Mucosa of descending colon (tissue), 3 donors: ENCODE data around the gene POLD1. TPM values are rescaled to one million over a fixed set of nuclear protein-coding genes. Genes with fewer than 3 reads are reported as not detected.

ENCODE experiments used
- ATAC-seq: fragments of 200-7000 bp; cut with Tn5 transposase; one replicate; pipeline ENCODE4 v1.9.1; 2020; ENCODE audit warnings: mild to moderate bottlenecking, moderate library complexity
- DNase-seq, 3 donors: peaks; one replicate each; pipeline ENCODE4 v3.0.0-alpha.2; 2020
- H3K36me3 ChIP-seq: fragments of 200-600 bp; one replicate; pipeline ENCODE4 v1.8.0; 2021; ENCODE audit warnings: low read depth, mild to moderate bottlenecking
- H3K4me1 ChIP-seq: fragments of 200-600 bp; one replicate; pipeline ENCODE4 v1.8.0; 2021; ENCODE audit warnings: low read depth, mild to moderate bottlenecking
- H3K4me3 ChIP-seq: fragments of 200-600 bp; one replicate; pipeline ENCODE4 v1.8.0; 2021; ENCODE audit warnings: mild to moderate bottlenecking
- H3K9me3 ChIP-seq: fragments of 200-600 bp; one replicate; pipeline ENCODE4 v1.8.0; 2021; ENCODE audit warnings: mild to moderate bottlenecking
- intact Hi-C, 2 donors: fragments of 100-400 bp; cut with DNase I in 1 of 2; cut with micrococcal nuclease in 1 of 2; formaldehyde crosslinking; loops; one replicate each; pipeline versions ENCODE4 v1.11.0 to v1.11.1; 2022; cut with DNase I, micrococcal nuclease
- total RNA-seq, 3 donors: library from RNA; stranded (reverse); fragmentation: NEBNext Ultra II Directional in 2 of 3; extraction: Animal tissue kit (Norgen Biotek cat#: 25700) in 2 of 3; gene quantifications; one replicate each; pipeline versions ENCODE4 v1.2.1 to v1.2.4, GENCODE V29; 2021 to 2023
- TF ChIP-seq, protein P1 (sequence below): fragments of 200-600 bp; IDR thresholded peaks from one replicate; pipeline ENCODE4 v1.8.0; 2022; ENCODE audit warnings: antibody characterized with exemption, mild to moderate bottlenecking
- donor health status: DM: no; HTN: no; CAD: no; lungs with moderate emphysema.
- donor health status: DM: no; HTN: no; CAD: no.
- donor health status: DM: no; HTN: yes; CAD: no.

The POLD1 gene
- total RNA-seq, 3 donors from 2014 or later = 20.8 to 27.9 (median 22.9) TPM

DNA sequence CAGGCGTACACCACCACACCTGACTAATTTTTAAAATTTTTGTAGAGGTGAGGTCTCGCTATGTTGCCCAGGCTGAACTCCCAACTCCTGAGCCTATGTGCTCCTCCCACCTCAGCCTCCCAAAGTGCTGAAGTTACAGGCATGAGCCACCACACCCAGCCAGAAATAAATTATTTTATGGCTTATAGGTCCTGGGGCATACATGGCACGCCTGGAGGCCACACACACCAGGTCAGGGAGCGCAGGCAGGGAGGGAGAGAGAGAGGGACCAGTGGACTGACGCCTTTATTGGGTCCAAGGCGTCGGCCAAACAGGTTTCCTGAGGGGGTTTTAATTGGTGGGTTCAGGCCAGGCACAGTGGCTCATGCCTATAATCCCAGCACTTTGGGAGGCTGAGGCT lies 41.4 kb downstream of the POLD1 start:
- ATAC-seq = peak; percentile 52
- H3K4me1 ChIP-seq = no peaks in the 10 kb centered on the region
- intact Hi-C loops = no loop called here

DNA sequence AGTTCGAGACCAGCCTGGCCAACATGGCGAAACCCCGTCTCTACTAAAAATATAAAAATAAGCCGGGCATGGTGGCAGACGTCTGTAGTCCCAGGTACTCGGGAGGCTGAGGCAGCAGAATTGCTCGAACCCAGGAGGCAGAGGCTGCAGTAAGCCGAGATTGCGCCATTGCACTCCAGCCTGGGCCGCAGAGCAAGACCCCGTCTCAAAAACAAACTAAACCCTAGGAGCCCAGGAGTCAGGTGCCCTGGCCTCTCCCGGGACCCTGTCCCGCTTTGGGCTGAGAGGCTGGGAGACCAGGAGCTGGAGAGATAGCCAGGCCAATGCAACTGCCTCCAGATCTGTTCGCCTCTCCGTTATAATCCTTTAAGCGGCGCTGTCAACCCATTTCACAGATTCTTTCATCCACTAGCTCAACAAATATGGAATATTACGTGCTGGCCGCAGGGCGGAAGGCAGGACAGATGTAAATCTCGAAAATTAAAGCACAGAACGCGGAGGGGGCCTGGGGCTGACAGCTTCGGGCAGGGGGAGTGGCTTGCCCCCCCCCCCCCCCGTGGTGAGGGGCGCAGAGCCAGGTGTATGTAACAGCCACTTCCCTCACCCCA lies 43.3 kb downstream of the POLD1 start:
- intact Hi-C loops = no loop called here

More for the DNA sequence above, 41.4 kb downstream of the POLD1 start:
- no peaks in the 10 kb centered on the region for H3K9me3 ChIP-seq
- H3K4me3 ChIP-seq = no peak overlapping the region
- DNase-seq = no peak
- TF ChIP-seq, protein P1, sequence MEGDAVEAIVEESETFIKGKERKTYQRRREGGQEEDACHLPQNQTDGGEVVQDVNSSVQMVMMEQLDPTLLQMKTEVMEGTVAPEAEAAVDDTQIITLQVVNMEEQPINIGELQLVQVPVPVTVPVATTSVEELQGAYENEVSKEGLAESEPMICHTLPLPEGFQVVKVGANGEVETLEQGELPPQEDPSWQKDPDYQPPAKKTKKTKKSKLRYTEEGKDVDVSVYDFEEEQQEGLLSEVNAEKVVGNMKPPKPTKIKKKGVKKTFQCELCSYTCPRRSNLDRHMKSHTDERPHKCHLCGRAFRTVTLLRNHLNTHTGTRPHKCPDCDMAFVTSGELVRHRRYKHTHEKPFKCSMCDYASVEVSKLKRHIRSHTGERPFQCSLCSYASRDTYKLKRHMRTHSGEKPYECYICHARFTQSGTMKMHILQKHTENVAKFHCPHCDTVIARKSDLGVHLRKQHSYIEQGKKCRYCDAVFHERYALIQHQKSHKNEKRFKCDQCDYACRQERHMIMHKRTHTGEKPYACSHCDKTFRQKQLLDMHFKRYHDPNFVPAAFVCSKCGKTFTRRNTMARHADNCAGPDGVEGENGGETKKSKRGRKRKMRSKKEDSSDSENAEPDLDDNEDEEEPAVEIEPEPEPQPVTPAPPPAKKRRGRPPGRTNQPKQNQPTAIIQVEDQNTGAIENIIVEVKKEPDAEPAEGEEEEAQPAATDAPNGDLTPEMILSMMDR = no peak
- H3K36me3 ChIP-seq = no peaks in the 10 kb centered on the region

DNA sequence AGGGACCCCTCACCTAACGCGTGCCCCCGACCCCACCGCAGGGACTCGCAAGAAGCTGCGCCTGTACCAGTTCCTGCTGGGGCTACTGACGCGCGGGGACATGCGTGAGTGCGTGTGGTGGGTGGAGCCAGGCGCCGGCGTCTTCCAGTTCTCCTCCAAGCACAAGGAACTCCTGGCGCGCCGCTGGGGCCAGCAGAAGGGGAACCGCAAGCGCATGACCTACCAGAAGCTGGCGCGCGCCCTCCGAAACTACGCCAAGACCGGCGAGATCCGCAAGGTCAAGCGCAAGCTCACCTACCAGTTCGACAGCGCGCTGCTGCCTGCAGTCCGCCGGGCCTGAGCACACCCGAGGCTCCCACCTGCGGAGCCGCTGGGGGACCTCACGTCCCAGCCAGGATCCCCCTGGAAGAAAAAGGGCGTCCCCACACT lies 43.9 kb downstream of the POLD1 start:
- DNase-seq (peak; percentile 79 to 91 (median 82)), ATAC-seq (peak; percentile 48)
- H3K4me1 ChIP-seq = peaks cover 4% of the 10 kb centered on the region
- H3K4me3 ChIP-seq = no peak overlapping the region
- TF ChIP-seq, protein P1 = no peak
- intact Hi-C loops = no loop called here
- H3K36me3 ChIP-seq = no peaks in the 10 kb centered on the region
- H3K9me3 ChIP-seq = no peaks in the 10 kb centered on the region

More for the DNA sequence above, 43.3 kb downstream of the POLD1 start:
- Histone ChIP-seq H3K4me3 (no peak overlapping the region), H3K9me3 (no peaks in the 10 kb centered on the region), H3K36me3 (no peaks in the 10 kb centered on the region), H3K4me1 (peaks cover 3% of the 10 kb centered on the region)
- ATAC-seq (no peak), DNase-seq (no peak)
- TF ChIP-seq, protein P1 = no peak

DNA sequence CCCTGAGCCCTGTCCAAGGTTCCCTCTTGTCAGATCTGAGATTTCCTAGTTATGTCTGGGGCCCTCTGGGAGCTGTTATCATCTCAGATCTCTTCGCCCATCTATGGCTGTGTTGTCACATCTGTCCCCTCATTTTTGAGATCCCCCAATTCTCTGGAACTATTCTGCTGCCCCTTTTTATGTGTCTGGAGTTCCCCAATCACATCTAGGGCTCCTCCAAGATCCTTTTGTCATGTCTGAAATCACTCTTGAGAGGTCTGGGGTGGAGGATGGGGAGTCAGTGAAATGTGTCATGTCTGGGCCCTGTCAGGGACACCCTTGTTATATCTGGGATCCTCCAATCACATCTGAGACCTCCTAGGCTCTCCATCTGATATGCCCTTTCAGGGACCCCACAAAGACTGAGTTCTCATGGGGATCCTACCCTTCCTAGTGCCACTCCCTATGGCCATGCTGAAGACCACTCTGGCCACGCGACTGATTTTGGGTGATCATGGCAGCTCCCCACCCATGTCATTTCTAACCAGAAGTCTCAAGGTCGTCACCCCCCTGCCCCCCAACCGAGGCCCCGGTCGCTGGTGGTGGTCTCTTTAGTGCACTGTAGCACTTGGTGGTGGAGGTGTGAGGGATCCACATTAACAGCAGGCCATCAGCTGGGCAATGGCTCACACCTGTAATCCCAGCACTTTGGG lies 44.8 kb downstream of the POLD1 start:
- H3K4me3 ChIP-seq = no peak overlapping the region
- TF ChIP-seq, protein P1 = no peak
- DNase-seq (no peak), ATAC-seq (no peak)
- intact Hi-C loops = no loop called here
- no peaks in the 10 kb centered on the region for H3K9me3 ChIP-seq
- H3K36me3 ChIP-seq = no peaks in the 10 kb centered on the region
- peaks cover 4% of the 10 kb centered on the region for H3K4me1 ChIP-seq

DNA sequence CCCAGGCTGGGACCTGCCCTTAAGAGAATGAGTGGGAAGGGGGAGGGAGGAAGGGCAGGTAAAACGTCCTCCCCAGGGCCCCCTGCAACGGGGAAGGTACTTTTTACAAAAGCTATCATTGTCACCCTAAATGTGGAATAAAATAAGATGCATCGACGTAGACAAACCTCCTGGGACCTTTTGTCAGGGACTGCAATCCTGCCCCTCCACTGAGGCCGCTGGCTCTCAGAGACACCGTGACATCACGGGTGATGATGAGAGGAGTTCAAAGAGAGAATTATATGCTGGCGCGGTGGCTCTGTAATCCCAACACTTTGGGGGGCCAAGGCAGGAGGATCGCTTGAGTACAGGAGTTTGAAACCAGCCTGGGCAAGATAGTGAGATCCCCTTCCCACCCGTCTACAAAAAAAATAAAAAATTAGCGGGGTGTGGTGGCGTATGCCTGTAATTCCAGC lies 46.8 kb downstream of the POLD1 start:
- H3K4me1 ChIP-seq = peaks cover 4% of the 10 kb centered on the region
- TF ChIP-seq, protein P1 = no peak
- ATAC-seq (no peak), DNase-seq (no peak)
- no peak overlapping the region for H3K4me3 ChIP-seq
- intact Hi-C loops = no loop called here
- no peaks in the 10 kb centered on the region for H3K9me3 ChIP-seq
- H3K36me3 ChIP-seq = no peaks in the 10 kb centered on the region
